ENCODE results near the gene CDH4. TPM values are rescaled to one million over a fixed set of nuclear protein-coding genes. Genes with fewer than 3 reads are reported as not detected.

CDH4 gene
- total RNA-seq, 2 experiments from 2014 or later = 0.10 to 0.15 TPM

DNA sequence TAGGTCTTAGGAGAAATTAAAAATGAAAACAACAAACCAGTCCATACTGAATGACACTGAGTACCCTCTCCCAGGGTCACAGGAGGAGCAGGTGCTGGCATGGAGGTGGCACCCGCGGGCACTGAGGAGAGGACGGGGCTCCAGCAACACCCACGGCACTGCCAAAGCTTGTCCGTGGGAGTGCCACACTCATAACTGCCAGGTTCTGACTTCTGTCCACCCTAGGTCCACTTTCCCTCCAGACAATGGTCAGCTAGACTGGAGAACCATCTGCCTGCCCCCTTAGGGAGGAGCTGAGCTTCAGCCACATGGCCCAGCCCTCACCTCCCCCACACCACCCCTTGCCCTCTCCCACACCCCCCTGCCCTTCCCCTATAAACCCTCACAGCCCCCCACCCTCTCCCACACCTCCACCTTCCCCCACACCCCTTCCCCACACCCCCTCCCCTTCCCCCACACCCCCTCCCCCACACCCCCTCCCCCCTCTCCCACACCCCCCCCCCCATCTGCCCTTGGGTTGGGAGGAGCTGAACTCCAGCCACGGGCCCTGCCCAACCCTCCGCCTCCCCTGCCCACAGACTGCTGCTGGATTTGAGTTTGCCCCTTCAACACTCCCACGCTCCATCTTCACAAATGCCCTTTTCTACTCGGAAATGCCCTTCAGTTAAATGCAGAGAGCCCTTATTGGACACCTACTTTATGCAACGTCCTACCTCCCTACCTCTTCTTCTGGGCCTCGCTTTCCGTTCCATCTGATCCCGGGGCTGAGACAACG is 684.1 kb downstream of the CDH4 start:
- intact Hi-C loops (cut with micrococcal nuclease) = no loop called here
- no peaks in the 10 kb centered on the region for H3K4me1 Mint-ChIP-seq (ENCODE audit: low read depth)
- H3K27me3 Mint-ChIP-seq (ENCODE audit: low read depth) = peaks cover 3% of the 10 kb centered on the region
- no peak overlapping the region for H3K4me3 Mint-ChIP-seq
- no peaks in the 10 kb centered on the region for H3K9me3 Mint-ChIP-seq
- no peaks in the 10 kb centered on the region for H3K36me3 Mint-ChIP-seq (ENCODE audit: low read depth)
- CTCF ChIA-PET = no interaction called here
- no peak for DNase-seq
- no peak overlapping the region for H3K27ac Mint-ChIP-seq

DNA sequence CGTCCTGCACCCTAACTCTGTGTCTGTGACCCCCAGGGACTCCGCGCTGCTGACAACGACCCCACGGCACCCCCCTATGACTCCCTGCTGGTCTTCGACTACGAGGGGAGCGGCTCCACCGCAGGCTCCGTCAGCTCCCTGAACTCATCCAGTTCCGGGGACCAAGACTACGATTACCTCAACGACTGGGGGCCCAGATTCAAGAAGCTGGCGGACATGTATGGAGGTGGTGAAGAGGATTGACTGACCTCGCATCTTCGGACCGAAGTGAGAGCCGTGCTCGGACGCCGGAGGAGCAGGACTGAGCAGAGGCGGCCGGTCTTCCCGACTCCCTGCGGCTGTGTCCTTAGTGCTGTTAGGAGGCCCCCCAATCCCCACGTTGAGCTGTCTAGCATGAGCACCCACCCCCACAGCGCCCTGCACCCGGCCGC is 684.7 kb downstream of the CDH4 start:
- Mint-ChIP-seq H3K4me3 (no peak overlapping the region), H3K9me3 (no peaks in the 10 kb centered on the region), H3K36me3 (ENCODE audit: low read depth) (no peaks in the 10 kb centered on the region), H3K4me1 (ENCODE audit: low read depth) (no peaks in the 10 kb centered on the region), H3K27ac (no peak overlapping the region), H3K27me3 (ENCODE audit: low read depth) (peaks cover 3% of the 10 kb centered on the region)
- intact Hi-C loops (cut with micrococcal nuclease) = no loop called here
- CTCF ChIA-PET = no interaction called here
- DNase-seq = no peak

DNA sequence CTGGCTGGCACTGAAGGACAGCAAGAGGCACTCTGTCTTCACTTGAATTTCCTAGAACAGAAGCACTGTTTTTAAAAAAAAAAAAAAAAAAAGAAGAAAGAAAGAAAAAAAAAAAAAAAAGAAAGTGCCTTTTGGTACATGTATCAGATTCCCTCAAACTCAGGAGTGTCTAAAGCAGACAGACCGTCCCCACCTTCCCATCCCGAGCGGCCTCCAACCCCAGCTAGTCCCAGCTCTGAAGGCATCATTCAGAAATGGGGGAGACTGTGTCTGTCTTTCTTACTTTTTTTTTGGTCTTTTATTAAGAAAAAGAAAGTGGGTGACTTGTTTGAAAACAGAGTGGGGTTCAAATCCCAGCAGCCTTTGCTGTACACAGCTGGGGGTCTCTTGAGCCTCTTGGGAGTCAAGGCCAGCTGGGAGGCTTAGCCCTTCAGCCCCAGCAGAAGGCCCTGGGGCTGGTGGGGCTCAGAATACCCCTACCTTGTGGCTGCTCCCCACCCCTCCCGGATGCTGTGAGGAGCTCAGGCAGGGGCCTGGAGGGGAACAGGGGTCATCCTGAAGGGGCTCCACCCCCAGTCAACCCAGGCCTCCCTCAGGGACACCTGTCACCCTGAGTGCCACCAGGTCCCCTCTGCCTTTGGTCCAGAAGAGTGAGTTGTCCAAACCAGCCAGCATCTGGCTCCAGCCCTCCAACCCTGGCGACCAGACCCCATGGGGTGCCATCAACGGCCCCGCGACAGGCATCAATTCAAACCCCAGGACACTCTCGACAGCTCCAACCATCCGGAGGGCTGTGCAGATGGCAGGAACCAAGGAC is 685.3 kb downstream of the CDH4 start:
- peaks cover 3% of the 10 kb centered on the region for H3K27me3 Mint-ChIP-seq (ENCODE audit: low read depth)
- H3K36me3 Mint-ChIP-seq (ENCODE audit: low read depth) = no peaks in the 10 kb centered on the region
- no peak overlapping the region for H3K4me3 Mint-ChIP-seq
- DNase-seq = no peak
- H3K9me3 Mint-ChIP-seq = no peaks in the 10 kb centered on the region
- H3K27ac Mint-ChIP-seq = no peak overlapping the region
- CTCF ChIA-PET = no interaction called here
- intact Hi-C loops (cut with micrococcal nuclease) = no loop called here
- H3K4me1 Mint-ChIP-seq (ENCODE audit: low read depth) = no peaks in the 10 kb centered on the region

DNA sequence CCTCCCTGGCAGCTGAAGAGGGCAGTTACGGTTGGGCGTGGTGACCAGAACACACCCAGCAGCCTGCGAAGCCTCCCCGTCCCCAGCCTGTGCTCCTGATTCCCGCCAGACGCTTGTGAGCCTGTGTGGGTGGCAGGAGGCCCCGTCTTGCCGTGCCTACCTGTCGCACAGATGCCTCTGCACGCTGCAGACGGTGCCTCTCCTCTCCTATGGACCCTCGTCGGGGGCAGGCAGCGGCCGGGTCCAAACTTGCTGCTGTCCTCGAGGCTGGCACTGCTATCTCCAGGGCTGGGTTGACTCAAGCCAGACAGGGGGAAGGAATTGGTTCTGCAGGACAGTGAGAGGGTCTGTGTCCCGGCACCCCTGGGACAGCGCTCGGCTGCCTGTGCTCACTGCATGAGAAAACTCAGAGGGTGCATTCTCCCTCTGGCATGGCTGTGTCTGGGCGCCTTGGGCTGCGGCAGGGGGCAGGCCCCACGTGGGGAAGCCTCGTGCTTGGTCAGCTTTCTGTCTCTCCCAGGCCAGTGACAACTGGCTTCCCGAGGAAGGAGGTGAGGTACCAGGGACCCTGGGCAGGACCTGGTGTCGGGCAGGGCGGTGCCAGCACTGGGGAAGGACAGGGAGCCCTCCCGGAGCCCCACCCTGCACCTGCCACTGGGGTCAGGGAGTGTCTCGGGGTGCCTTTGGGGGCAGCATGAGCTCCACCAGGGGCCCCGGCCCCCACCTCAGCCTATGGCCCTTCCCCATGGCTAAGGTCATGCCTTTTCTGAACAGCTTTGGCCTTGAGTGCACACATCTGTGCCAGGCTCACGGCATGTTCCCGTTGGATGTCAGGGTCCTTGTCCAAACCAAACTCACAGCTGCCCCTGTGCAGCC is 686.1 kb downstream of the CDH4 start:
- intact Hi-C loops (cut with micrococcal nuclease) = no loop called here
- Mint-ChIP-seq H3K27ac (no peak overlapping the region), H3K4me1 (ENCODE audit: low read depth) (no peaks in the 10 kb centered on the region)

DNA sequence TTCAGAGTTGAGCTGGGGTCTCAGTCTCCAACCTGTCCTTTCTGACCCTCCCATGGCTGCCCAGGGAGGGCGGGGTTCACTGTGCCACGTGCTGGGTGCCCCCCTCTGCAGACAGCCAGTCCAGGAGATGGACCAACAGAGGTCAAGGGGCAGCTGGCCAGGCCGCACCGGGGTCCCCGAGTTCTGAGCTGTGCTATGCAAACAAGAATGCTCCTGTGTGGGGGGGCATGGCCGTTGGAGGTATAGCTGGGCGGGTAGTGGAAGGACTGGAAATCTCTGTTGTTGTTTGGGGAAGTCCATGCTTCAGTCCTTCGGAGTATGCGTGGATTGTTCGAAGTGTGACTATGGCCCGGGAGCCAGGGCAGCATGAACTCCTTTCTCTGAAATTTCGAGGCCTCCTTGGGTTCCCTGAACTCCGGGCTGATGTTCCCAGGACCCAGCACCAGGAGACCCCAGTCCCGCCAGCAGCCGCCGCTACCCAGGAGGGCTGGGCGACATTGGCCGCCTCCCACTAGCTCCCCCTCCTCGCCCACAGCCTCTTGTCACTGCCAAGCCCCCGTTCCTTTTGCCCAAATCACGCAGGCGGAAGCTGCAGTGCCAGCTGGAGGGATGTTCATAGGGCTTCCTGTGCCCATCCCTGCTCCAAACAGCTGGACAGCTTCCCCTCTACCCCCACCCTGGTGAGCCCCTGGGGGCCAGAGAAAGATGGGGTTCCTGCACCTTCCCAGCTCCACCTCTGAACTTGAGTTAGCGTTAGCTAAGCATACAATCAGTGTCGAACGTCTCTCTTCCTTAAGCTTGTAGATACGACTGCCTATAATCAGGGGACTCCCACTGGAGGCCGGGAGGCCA is 687.0 kb downstream of the CDH4 start:
- Mint-ChIP-seq H3K4me3 (no peak overlapping the region), H3K27me3 (ENCODE audit: low read depth) (peaks cover 3% of the 10 kb centered on the region), H3K27ac (peak overlapping the region; percentile 46), H3K36me3 (ENCODE audit: low read depth) (no peaks in the 10 kb centered on the region), H3K4me1 (ENCODE audit: low read depth) (no peaks in the 10 kb centered on the region), H3K9me3 (no peaks in the 10 kb centered on the region)
- intact Hi-C loops (cut with micrococcal nuclease) = no loop called here
- CTCF ChIA-PET = no interaction called here
- DNase-seq = no peak

More for the DNA sequence above, 686.1 kb downstream of the CDH4 start:
- CTCF ChIA-PET = no interaction called here
- H3K9me3 Mint-ChIP-seq = no peaks in the 10 kb centered on the region
- H3K4me3 Mint-ChIP-seq = no peak overlapping the region
- DNase-seq = no peak
- peaks cover 3% of the 10 kb centered on the region for H3K27me3 Mint-ChIP-seq (ENCODE audit: low read depth)
- no peaks in the 10 kb centered on the region for H3K36me3 Mint-ChIP-seq (ENCODE audit: low read depth)

DNA sequence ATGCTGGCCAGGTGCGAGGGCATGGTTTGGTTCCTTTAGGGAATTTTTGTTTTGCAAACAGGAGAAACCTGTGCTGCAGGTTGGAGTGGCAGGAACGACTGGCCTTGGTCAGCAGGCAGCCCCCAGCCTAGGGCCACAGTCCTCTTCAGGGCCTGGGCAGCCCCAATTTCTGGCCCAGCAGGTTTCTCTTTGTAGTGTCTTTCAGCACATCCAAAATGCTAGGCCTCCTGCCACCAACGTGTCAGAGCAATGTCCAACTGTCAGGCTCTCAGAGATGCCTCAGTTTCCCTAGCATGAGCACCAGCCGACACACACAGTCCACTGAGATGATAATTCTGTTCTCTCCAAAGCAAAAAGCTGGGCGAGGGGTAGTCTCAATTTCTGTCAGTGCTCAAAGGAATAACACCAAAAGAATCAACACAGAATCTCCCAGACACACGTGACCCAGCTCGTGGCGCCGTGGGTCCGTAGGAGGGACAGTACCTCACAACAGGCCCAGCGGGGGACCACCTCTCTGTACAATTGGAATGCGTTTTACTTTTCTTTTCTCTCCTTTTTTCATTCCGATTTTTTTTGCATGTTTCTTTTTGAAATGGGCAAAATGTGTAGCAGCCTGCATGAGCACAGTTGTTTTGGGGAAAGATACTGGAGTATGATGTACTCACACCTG is 687.8 kb downstream of the CDH4 start:
- no peaks in the 10 kb centered on the region for H3K4me1 Mint-ChIP-seq (ENCODE audit: low read depth)

DNA sequence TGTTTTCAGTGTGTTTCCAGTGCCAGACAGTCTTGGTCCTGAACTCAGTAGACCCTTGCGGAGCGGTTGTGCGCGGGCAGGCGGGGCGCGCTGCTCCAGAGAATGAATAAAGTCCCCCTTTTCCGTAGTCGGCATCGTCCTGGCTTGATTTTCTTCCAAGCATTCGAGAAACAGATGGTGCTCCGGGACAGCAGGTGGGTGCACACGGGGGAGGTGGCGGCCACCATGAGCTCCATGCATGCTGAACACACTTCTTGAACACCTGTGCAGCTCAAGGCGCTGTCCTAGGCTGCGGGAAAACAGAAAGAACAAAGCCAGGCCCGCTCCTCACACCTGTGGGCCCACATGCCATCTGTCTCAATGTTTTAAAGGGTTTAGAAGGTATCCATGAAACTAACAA is 688.4 kb downstream of the CDH4 start:
- no peaks in the 10 kb centered on the region for H3K4me1 Mint-ChIP-seq (ENCODE audit: low read depth)
- H3K4me3 Mint-ChIP-seq = no peak overlapping the region
- no peaks in the 10 kb centered on the region for H3K27me3 Mint-ChIP-seq (ENCODE audit: low read depth)
- CTCF ChIA-PET = interaction anchor here (0.7 kb wide), 1 partner anchor 208 kb away, joined by 3 read pairs; no protein-coding TSS in a partner anchor
- intact Hi-C loops (cut with micrococcal nuclease) = no loop called here
- no peak for DNase-seq
- H3K36me3 Mint-ChIP-seq (ENCODE audit: low read depth) = no peaks in the 10 kb centered on the region
- H3K27ac Mint-ChIP-seq = no peak overlapping the region
- H3K9me3 Mint-ChIP-seq = no peaks in the 10 kb centered on the region

More for the DNA sequence above, 687.8 kb downstream of the CDH4 start:
- Mint-ChIP-seq H3K9me3 (no peaks in the 10 kb centered on the region), H3K27me3 (ENCODE audit: low read depth) (peaks cover 2% of the 10 kb centered on the region), H3K36me3 (ENCODE audit: low read depth) (no peaks in the 10 kb centered on the region), H3K27ac (no peak overlapping the region), H3K4me3 (no peak overlapping the region)
- no peak for DNase-seq
- intact Hi-C loops (cut with micrococcal nuclease) = no loop called here
- CTCF ChIA-PET = no interaction called here

DNA sequence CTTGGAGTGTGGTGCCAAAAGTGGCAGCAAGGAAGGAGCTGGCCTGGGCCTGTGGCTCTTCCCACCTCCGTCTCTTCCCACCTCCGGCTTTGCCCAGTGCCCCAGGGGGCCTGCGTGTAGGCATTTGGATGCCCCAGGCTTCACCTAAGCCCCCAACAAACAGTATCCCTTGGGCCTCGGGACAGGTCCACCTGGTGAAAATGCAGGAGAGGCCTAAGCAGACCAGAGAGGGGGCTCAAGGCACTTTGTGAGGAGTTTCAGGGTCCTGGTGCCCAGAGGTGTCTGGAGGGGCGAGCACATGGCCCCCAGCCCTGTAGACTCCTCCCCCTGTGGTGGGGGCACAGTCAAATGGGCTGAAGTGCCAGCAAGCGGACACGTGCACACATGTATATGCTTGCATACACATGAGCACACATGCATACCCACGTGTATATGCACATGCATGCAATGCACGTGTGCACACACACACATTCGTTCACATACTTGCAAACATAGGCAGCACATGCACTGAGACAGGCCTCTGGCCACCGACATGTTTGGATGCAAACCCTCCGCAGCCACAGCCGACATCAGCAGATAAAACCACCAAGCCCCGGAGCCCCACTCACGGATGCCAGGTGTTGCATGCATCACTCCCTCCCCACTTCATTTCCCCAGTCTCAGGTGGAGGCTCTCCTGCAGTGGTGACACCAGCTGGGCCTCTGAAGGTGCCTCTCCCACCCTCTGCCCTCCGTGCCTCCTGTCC is 689.1 kb downstream of the CDH4 start:
- no peaks in the 10 kb centered on the region for H3K36me3 Mint-ChIP-seq (ENCODE audit: low read depth)
- CTCF ChIA-PET = interaction anchor here (0.7 kb wide), 1 partner anchor 207 kb away, joined by 3 read pairs; no protein-coding TSS in a partner anchor
- H3K27me3 Mint-ChIP-seq (ENCODE audit: low read depth) = no peaks in the 10 kb centered on the region
- no peaks in the 10 kb centered on the region for H3K4me1 Mint-ChIP-seq (ENCODE audit: low read depth)
- H3K27ac Mint-ChIP-seq = no peak overlapping the region
- no peaks in the 10 kb centered on the region for H3K9me3 Mint-ChIP-seq
- intact Hi-C loops (cut with micrococcal nuclease) = no loop called here
- H3K4me3 Mint-ChIP-seq = no peak overlapping the region
- DNase-seq = no peak

DNA sequence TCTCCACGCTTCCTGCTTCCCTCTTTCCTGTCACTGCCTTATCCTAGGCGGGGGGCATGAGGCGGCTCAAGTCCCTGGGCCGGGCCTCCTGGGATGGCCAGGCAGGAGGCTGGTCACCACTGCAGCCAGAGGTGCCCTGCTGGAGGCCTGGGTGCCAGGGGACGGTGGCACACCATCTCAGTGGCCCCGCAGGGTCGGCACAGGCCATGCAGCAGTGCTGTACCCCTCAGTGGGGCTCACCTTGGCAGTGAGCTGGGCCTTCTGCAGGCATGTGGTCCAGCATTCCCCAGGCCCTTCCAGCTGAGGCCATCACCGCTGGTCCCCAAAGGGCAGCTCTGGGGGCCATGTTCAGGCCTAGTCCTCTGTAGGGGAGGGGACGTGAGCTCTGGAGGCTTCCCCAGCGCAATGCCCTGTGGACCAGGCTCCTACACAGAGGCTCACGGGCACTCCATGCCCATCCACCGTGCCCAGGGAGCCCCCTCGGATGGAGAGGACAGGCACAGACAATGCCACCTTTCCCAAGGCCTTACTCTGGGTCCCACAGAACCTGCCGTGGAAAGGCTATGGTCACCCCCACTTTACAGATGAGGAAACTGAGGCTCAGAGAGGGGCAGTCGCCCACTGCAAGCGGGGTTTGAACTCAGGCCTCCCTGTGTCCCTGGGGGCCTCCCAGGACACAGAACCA is 689.8 kb downstream of the CDH4 start:
- Mint-ChIP-seq H3K9me3 (no peaks in the 10 kb centered on the region), H3K27ac (no peak overlapping the region), H3K36me3 (ENCODE audit: low read depth) (no peaks in the 10 kb centered on the region), H3K27me3 (ENCODE audit: low read depth) (no peaks in the 10 kb centered on the region), H3K4me3 (no peak overlapping the region), H3K4me1 (ENCODE audit: low read depth) (no peaks in the 10 kb centered on the region)
- intact Hi-C loops (cut with micrococcal nuclease) = no loop called here
- DNase-seq = no peak
- CTCF ChIA-PET = no interaction called here

DNA sequence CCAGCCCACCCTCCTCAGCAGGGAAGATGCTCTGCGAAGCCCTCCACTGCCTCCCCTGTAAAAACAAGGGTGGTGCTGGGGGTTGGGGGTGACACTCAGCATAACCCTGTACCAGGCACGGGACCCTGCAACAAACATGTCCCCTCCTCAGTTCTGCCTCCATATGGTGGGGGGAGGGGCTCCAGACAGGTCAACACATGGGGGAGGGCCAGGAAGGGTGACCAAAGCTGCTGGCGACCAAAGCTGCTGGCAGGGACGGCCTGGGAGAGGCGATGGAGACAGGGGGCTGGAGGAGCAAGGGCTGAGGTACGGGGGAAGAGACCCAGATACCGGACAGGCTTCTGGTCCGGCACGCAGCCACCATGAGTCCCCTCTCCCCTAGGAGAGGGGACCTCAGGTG is 690.5 kb downstream of the CDH4 start:
- Mint-ChIP-seq H3K4me3 (no peak overlapping the region), H3K36me3 (ENCODE audit: low read depth) (no peaks in the 10 kb centered on the region), H3K4me1 (ENCODE audit: low read depth) (no peaks in the 10 kb centered on the region), H3K27ac (no peak overlapping the region), H3K27me3 (ENCODE audit: low read depth) (no peaks in the 10 kb centered on the region), H3K9me3 (no peaks in the 10 kb centered on the region)
- CTCF ChIA-PET = no interaction called here
- intact Hi-C loops (cut with micrococcal nuclease) = no loop called here
- no peak for DNase-seq
